A673 (cell line): Measurements from ENCODE around the gene FOXC1.

ENCODE experiments used
- EZH2 ChIP-seq: fragments of 200-600 bp; sonication (generic); IDR thresholded peaks from 2 replicates; pipeline ENCODE4 v1.6.1; 2017; ENCODE audit warnings: borderline replicate concordance, low read depth, mild to moderate bottlenecking, mixed read lengths, antibody characterized with exemption, low read length; ENCODE audit not compliant: poor library complexity, severe bottlenecking
- TF ChIP-seq, protein P1 (sequence below): fragments of 300-800, 200-600 bp; sonication (generic); conservative IDR thresholded peaks from 2 replicates; pipeline ENCODE4 v1.5.1; 2017; ENCODE audit warnings: low read depth, mild to moderate bottlenecking, antibody characterized with exemption, low read length, moderate library complexity, mixed read lengths

DNA sequence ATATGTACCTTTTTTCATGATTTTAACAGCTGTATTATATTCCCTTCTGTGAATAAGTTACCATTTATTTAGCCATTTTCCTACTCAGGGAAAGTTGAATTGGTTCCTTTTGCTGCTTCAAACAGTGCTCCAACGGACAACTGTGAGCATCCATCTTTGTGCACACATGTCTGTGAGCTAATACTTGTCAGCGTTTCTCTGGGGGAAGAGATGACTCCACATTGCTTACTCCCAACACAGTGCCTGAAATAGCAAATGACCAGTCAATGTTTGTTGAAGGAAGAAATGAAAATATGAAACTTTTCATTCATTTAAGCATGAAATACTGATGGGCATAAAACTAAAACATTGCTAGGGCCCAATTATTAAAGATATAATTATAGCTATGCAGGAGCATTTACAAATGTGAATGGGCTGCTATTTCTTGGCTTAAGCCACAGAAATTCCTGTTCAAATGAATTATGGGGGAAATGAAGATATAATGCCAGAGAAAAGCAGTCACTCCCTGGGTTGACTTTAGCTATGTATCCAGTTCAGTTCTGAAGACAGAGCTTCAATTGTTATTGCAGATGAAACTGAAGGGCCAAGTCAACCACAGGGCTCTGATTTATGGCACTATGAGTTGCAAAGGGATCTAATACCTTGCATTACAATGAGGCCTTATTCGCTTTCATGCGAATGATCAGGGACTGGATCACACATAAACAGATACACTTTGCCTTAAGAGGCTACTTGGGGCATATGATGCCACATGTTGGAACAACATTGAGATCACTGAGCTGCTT is 47.4 kb upstream of the FOXC1 start:
- TF ChIP-seq, protein P1, sequence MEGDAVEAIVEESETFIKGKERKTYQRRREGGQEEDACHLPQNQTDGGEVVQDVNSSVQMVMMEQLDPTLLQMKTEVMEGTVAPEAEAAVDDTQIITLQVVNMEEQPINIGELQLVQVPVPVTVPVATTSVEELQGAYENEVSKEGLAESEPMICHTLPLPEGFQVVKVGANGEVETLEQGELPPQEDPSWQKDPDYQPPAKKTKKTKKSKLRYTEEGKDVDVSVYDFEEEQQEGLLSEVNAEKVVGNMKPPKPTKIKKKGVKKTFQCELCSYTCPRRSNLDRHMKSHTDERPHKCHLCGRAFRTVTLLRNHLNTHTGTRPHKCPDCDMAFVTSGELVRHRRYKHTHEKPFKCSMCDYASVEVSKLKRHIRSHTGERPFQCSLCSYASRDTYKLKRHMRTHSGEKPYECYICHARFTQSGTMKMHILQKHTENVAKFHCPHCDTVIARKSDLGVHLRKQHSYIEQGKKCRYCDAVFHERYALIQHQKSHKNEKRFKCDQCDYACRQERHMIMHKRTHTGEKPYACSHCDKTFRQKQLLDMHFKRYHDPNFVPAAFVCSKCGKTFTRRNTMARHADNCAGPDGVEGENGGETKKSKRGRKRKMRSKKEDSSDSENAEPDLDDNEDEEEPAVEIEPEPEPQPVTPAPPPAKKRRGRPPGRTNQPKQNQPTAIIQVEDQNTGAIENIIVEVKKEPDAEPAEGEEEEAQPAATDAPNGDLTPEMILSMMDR: no peak
- no peak for TF ChIP-seq EZH2
